GM12801 (cell line): ENCODE measurements around the gene SCNN1A.

Experiments
- CTCF ChIP-seq: IDR thresholded peaks from one replicate; pipeline ENCODE4 v1.5.1; 2011; ENCODE audit warnings: control low read depth; ENCODE audit not compliant: insufficient read length; ENCODE audit errors: extremely low read depth

The SCNN1A gene

DNA sequence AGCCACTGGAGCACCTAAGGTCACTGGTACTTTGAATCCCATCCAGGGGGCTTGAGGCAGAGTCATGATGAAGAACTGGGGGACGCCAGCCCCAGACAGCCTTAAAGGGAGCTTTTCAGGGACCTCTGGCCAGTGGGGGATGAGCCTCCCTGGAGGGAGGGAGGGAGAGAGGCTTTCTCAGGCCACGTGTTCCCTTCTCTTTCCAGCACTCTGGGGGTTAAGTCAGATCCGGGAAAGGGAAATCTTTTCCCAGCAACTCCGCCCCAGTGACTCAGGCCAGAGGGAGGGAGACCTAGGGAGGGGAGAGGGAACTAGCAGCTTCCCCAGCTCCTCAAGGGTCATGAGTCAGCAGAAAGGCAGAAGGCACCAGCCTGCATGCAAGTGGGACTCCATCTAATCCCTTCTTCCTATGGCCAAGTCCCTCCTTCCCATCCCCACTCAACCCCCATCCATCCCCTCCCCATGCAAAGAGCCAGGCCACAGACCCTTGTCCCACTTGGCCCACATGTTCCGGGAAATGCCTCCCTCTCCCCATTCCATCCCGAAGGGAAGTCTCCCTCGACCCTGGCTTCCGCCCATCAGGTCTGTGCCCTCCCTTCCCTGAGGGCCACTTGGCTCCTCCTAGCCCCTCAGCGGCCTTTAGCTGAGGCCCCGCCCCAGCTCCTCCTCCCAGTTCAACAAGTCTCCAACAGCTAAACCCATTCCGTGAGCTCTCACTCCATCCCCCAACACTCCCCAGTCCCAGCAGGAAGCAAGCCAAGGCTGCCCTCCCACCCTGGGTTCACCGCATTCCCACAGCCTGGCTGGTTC, 39.1 kb downstream of the SCNN1A start:
- TF ChIP-seq CTCF, result no peak

DNA sequence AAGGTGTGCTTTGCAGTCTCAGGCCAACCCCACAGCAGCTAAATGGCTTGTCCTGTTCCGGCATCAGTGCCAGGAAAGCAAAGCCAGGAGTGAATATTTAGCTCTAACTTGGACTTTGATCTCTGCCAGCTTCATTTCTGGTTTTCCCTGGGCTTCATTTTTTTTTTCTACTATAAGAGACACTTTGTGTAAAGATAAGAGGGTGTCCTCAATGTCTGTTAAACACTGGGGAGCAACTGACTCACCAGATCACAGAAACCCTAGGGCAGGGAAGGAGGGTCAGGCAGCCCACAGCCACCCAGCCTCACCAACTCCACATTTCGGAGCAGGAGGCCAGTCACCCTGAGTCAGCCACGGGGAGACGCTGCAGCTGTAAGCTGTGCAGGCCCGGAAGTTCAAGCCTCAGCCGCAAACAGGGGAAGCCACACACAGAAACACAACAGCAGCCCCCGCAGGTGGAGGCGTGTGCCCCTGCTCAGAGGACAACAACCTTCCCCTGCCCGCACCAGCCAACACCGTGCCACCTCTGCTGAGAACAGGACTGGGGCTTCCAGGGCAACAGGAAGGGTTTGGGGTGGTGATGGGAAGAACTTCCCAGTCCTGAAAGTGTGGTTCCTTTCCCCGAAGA, 39.8 kb downstream of the SCNN1A start:
- no peak for TF ChIP-seq CTCF

- no peak for TF ChIP-seq CTCF
Measured at GRCh38 chr12:6334940-6335450, 40.4 kb downstream of the SCNN1A start.

- no peak for TF ChIP-seq CTCF
Measured at GRCh38 chr12:6334359-6334758, 41.0 kb downstream of the SCNN1A start.

DNA sequence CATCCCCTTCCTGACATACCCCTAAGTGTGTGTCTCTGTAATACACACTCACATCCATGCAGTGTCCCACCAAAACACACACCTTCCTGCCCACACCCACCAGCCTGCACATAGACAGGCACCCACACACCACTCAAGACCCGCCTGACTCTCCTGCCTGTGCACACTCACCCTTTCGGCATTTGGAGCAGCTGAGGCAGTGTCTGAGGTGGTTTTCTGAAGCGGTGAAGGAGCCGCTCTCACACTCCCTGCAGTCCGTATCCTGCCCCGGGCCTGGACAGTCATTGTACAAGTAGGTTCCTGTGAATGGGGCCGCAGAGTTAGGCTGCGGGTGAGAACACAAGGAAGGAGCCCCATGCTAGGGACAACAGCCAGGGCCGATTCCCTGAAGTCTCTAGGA, 41.8 kb downstream of the SCNN1A start:
- no peak for TF ChIP-seq CTCF

- no peak for TF ChIP-seq CTCF
Measured at GRCh38 chr12:6333029-6333428, 42.3 kb downstream of the SCNN1A start.

DNA sequence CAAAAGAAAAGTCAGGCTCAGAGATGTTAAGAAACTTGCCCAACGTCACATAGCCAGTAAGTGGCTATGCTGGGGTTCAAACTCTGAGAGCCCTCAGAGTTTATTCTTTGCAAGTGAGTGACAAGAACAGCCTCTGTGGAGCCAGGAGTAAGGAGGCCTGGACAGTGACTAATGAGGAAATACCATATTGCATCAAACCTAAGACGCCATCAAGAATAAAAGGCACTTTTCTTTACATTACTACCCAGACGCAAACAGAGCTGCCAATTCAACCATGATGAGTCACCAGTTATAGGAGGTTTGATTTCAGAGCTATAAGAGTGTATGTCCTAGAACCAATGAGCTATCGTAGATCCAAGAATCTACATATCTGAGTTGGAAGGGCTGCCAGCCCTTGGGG, 42.9 kb downstream of the SCNN1A start:
- no peak for TF ChIP-seq CTCF
